NCI-H2227 (cell line): ENCODE data around the gene RFX2.
"Not testable (repeated sequence)": the region's sequence is repeated elsewhere in the genome, so short reads cannot be mapped to it uniquely, and the experiment has no call there.

Source experiments
- DNase-seq: peaks from one replicate; lab custom pipeline; 2025; ENCODE audit not compliant: unreplicated experiment; lab: John Stamatoyannopoulos, UW

The RFX2 gene

DNA sequence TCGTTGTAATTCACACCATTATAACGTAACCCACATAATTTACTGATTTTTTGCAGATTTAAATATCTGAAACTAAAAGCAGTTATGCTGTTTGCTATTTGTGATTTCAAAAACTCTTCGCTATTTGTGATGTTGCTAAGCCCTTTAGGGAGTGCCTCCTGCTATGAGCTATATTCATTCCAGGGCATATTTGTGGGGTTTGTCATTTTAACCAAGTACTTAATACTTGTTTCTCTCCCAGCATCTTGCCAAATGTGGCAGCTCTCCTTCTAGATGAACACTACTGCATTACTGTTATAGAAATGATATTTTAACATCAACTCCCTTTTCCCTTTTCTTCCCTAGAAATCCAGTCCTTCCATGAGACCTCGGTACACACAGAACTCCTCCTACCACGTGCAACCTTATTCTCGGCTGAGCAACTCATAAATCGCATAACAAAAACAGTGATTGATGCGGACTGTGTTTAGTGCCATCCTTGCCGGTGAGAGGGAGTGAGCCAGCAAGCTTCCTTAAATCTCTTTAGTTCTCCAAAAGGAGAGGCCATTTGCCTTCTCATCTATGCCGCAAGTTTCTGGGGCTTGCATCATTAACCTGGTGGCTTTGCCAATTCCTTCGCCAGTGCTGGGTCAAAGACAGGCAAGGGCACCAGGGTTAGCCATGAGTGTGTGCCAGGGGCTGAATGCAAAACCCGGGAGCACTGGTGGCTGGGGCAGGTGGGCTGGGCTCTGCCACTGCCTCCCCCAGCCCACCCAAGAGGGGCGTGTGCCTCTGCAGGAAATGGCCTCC is 33.4 kb downstream of the RFX2 start:
- peak; percentile 7 for DNase-seq

DNA sequence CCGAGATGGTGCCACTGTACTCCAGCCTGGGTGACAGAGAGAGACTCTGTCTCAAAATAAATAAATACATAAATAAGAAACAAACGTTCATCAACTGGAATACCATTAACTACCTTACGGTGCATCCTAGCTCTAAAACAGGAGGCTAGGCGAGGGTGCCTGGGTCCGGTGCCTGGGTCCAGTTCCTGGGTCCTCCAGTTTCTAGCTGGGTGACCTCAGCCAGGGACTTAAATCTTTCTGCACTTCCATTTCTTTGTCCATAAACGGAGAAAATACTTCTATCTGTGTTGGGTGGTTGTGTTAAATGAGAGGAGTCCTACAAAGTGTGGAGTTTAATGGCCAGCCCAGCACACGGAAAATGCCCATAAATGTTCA is 34.0 kb downstream of the RFX2 start:
- DNase-seq = no peak

- DNase-seq = no peak
These were observed 35.4 kb downstream of the RFX2 start for GRCh38 chr19:6074709-6075403.

GRCh38 chr19:6073858-6074708 is 36.2 kb downstream of the RFX2 start:
- no peak for DNase-seq

DNA sequence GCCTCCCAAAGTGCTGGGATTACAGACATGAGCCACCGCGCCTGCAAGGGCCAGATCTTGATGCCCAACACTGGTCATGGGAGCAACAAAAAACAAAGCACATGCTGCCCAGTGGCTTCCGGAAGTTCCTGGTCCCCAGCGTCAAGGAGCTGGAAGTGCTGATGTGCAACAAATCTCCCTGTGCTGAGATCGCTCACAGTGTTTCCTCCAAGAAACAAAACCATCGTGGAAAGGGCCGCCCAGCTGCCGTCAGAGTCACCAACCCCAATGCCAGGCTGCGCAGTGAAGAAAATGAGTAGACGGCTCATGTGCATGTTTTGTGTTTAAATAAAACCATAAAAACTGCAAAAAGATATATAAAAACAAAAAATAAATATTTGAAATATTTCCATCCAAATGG is 37.1 kb downstream of the RFX2 start:
- DNase-seq = not testable (repeated sequence)

GRCh38 chr19:6071875-6072274 is 38.4 kb downstream of the RFX2 start:
- no peak for DNase-seq

DNA sequence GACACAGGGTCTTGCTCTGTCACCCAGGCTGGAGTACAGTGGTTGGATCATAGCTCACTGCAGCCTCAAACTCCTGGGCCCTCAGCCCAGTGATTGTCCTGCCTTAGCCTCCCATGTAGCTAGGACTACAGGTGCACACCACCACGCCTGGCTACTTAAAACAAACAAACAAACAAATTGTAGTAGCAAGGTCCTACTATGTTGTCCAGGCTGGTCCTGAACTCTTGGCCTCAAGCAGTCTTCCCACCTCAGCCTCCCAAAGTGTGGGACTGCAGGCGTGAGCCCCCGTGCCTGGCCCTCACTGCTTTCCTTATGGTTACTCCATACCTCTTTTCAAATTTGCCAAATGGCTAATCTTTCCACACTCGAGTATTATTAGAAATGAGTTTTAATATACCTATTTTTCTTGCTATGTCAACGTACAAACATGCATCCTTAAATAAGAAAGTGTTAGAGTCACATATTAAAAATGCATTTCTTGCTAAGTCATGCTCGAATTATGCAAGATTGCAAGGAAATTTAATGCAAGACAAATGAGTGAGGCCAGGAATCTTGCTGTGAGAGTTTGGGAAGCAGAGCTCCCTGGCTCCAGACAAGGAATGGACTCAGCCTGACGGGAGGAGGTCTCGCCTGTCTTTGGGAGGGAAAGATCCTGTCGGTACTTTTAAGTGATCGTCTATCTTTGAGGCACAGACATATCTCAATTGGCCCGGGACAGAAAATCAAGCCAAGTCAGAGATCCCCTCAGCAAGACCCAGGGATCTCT is 39.4 kb downstream of the RFX2 start:
- no peak for DNase-seq

DNA sequence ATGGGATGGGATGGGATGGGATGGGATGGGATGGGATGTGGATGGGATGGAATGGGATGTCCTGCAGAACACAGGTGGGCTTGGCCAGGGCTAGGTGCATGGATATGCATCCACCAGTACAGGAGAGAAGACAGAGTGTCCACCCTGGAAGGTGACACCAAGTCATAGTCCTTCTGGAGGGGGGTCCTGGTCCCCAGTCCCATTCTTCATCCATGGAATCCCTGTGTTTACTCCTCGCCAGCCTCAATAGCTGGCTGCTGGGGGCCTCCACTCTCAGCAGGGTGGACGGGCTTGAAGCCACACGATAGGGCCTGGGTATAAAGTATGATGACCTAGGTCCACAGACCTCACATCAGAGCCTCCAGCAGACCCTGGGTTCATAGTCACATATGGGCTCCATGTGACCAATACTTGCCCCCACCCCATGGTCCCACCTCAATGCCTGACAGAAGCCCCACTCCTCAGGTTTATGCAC is 40.1 kb downstream of the RFX2 start:
- no peak for DNase-seq

DNA sequence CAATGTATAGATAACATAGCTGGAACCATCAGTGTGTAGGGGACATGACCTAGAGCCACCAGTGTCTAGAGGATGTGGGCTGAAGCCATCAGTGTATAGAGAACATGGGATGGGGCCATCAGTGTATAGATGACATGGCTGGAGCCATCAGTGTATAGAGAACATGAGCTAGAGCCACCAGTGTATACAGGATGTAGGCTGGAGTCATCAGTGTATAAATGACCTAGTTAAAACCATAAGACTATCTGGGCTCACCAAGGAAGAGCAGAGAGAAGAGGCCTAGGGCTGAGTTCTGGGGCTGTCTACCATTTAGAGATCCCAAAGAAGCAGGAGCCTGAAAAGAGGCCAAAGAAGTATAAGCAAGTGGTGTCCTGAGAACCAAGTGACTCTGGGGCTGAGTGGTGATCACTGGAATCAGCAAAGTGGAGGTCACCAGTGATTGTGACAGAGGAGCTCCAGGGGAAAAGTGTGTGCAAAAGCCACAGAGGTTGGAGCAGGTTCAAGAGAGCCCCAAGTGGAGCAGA is 41.0 kb downstream of the RFX2 start:
- no peak for DNase-seq

GRCh38 chr19:6068711-6069110 is 41.6 kb downstream of the RFX2 start:
- DNase-seq = no peak

GRCh38 chr19:6067975-6068374 is 42.3 kb downstream of the RFX2 start:
- DNase-seq = no peak

DNA sequence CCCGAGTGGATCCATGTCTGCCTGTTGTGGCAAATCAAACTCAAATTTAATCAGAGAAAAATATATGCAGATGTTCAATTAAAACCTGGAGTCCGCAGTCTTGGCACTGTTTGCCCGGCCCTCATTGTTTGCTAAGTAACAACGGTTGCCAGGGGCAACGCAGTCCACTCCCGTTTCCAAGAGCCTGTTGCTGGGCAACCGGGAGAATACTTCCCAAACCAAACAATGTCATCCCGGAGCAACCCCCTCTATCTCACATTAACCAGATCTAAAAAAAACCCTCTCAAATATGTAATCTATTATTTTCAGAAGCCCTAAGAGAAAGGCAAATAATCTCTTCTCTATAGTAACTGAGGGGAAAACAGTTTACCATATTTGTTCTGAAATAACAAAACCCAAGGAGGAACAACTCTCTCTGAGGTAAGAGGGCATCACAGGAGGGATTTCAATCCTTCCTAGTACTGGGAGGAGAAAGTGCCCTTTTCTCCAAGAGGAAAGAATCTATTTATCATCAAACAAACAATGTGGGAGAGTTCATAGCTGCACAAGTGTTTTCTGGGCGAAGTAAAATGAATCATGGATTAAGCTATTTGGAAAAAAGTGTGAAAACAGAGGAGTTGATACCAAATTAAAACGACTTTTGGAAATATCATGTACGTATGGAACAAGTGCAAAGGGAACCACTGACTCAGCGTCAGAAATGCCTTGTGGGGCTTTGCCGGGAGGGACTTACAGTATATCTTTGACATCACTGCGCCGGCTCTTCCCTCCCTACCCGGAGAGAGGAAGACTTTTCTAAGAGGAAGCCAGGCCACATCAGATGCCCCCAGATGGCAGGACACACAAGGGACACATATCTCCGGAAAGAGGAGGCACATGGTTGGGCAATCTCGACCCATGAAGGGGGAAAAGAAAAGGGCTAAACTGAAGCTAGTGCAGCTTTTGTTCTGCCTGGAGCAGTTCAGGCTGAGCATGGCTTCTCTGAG is 43.3 kb downstream of the RFX2 start:
- peak; percentile 93 for DNase-seq

GRCh38 chr19:6065685-6066374 is 44.5 kb downstream of the RFX2 start:
- DNase-seq = peak; percentile 62

- DNase-seq = no peak
These were observed 45.8 kb downstream of the RFX2 start for GRCh38 chr19:6064336-6065073.

DNA sequence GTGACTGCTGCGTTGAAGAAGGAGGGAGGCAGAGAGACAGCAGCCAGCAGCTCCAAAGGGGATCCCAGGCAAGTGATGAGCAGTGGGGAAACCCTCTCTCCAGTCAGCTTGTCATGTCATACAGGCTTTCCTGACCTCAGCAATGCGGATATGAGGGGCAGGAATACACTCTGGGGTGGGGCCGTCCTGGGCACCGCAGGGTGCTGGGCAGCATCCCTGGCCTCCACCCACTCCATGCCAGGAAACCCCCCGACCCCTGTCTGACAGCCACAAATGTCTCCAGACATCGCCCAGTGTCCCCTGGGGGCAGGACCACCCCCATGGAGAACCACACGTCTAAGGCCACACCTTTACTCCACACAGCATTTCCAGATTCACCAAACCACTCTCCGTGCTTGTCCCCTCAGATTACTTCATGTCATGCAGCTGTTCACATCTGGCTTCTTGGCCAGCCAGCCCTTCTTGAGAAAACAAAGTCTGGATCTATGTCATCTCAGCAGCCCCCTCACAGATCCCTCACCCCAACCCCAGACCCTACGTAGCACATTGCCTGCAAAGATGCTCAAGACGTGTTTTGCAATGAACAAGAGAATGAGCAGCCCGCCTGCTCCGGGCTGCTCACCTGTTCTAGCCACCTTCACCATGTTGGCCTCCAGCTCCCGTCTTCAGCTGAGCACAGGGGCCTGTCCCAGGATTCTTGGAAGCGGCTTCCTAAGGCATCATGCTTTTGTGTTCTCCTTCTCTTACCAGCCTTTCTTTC is 46.5 kb downstream of the RFX2 start:
- DNase-seq = no peak

DNA sequence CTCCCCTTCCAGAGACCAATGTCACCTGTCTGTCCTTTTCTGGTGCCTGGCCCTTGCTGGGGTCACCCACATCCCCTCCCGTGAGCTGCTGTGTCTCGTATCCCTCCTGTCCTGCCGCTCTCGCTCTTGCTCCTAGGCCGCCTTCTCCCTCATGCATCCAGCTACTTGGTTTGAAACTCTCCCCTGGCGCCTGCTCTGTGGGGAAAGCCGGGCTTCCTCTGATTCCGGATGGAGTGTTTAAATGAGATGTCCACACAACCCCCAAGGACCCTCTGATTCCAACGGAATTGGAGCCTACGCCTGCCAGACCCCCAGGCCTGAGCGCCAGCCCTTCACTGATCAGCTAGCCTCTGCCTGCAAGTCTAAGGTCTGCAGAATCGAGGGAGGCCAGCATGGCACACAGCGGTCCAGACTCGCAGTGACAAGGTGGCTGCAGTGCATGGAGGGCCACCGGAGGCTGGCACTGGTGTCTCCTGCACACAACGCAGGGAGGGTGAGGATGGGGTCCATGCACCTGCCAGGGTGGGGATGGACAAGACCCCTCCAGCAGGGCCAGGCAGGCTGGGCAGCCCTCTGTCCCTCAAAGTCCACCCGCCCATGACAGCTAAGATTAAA is 47.2 kb downstream of the RFX2 start:
- DNase-seq = no peak

DNA sequence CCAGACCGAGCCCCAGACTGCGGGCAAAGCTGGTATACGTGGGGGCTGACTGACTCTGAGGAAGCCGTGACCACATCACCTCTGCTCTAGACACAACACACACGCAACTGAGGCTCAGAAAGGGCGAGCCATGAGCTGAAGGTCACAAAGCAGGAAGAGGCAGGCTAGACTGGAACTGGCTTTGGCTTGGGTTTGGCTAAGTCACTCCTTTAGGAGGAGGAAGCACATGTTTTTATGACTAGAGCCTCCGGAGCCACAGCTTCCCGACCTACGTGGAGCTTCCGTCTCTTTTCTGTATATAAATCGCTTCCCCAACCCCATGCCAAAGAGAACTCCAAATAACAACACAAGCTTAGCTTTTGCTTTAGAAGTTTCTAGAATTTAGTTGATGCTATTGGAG is 48.0 kb downstream of the RFX2 start:
- DNase-seq = no peak
